Smooth muscle cell (in vitro differentiated cells): ENCODE measurements around the gene CTAG1A. TPM values are rescaled to one million over a fixed set of nuclear protein-coding genes. Genes with fewer than 3 reads are reported as not detected.

ENCODE experiments used
- DNase-seq: peaks from one replicate; lab custom pipeline; 2025; ENCODE audit not compliant: unreplicated experiment; lab: John Stamatoyannopoulos, UW
- H2AFZ ChIP-seq: fragments of 200-600 bp; sonication (generic); 2 replicates; pipeline ENCODE4 v1.6.0; 2016; ENCODE audit warnings: antibody characterized with exemption, low read depth, mild to moderate bottlenecking
- H3F3A ChIP-seq: fragments of 200-600 bp; sonication (generic); 2 replicates; pipeline ENCODE4 v1.6.0; 2017; ENCODE audit warnings: antibody characterized with exemption, low read depth
- H3K27ac ChIP-seq: fragments of 200-600 bp; sonication (generic); 2 replicates; pipeline ENCODE4 v1.5.1; 2016; ENCODE audit warnings: low read depth, mild to moderate bottlenecking
- H3K27me3 ChIP-seq: fragments of 200-600 bp; sonication (generic); 2 replicates; pipeline ENCODE4 v1.6.1; 2016; ENCODE audit warnings: low read depth, mild to moderate bottlenecking
- H3K36me3 ChIP-seq: fragments of 200-600 bp; sonication (generic); 2 replicates; pipeline ENCODE4 v1.5.1; 2016; ENCODE audit warnings: low read depth
- H3K4me1 ChIP-seq: fragments of 200-600 bp; sonication (generic); 2 replicates; pipeline ENCODE4 v1.5.1; 2016; ENCODE audit warnings: low read depth
- H3K4me2 ChIP-seq: fragments of 200-600 bp; sonication (generic); 2 replicates; pipeline ENCODE4 v1.6.0; 2016; ENCODE audit warnings: mild to moderate bottlenecking
- H3K4me3 ChIP-seq: fragments of 200-600 bp; sonication (generic); 2 replicates; pipeline ENCODE4 v1.5.1; 2016; ENCODE audit warnings: mild to moderate bottlenecking
- H3K79me2 ChIP-seq: fragments of 200-600 bp; sonication (generic); 2 replicates; pipeline ENCODE4 v1.6.0; 2016; ENCODE audit warnings: low read depth, mild to moderate bottlenecking
- H3K9ac ChIP-seq: fragments of 200-600 bp; sonication (generic); 2 replicates; pipeline ENCODE4 v1.6.0; 2016; ENCODE audit warnings: low read depth
- H3K9me3 ChIP-seq: fragments of 200-600 bp; sonication (generic); replicated peaks from 2 replicates; pipeline ENCODE4 v1.5.1; 2016; ENCODE audit warnings: low read depth
- H4K20me1 ChIP-seq: fragments of 200-600 bp; sonication (generic); 2 replicates; pipeline ENCODE4 v1.6.0; 2016; ENCODE audit warnings: low read depth
- CTCF ChIP-seq: fragments of 200-600 bp; sonication (generic); IDR thresholded peaks from 2 replicates; pipeline ENCODE4 v1.5.1; 2017; ENCODE audit warnings: borderline replicate concordance, mild to moderate bottlenecking, antibody characterized with exemption; ENCODE audit not compliant: insufficient read depth, poor library complexity, severe bottlenecking
- WGBS: methylation state at CpG from one replicate; pipeline ENCODE4 v1.1.7; 2016; ENCODE audit warnings: low lambda C conversion rate; 5-methylcytosine and 5-hydroxymethylcytosine counted together
- polyA plus RNA-seq: library from polyadenylated mRNA; unstranded; fragments of >200 nt; fragmentation: Nextera tagmentation; extraction: Ambion mirVana; gene quantifications from 2 replicates; pipeline ENCODE4 v1.2.1, GENCODE V29; 2016
- total RNA-seq: library from RNA; depleted of rRNA; stranded (reverse); fragments of >200 nt; gene quantifications from 2 replicates; pipeline ENCODE4 v1.2.3, GENCODE V29; 2014

Gene CTAG1A
- total and polyA plus RNA-seq, 2 experiments from 2014 or later: not detected

- H3K9ac ChIP-seq: no peak overlapping the region
- no peak overlapping the region for H2AFZ ChIP-seq
- no peak overlapping the region for H3K4me2 ChIP-seq
- H3K27ac ChIP-seq: no peak overlapping the region
- no peak for DNase-seq
- TF ChIP-seq CTCF: no peak
- H3K36me3 ChIP-seq: no peaks in the 10 kb centered on the region
- no peaks in the 10 kb centered on the region for H3K4me1 ChIP-seq
- H3K4me3 ChIP-seq: no peak overlapping the region
- H3K9me3 ChIP-seq: no peaks in the 10 kb centered on the region
- H3K79me2 ChIP-seq: no peaks in the 10 kb centered on the region
- 86% methylated on average over 5 of the region's 5 CpGs for WGBS
- H4K20me1 ChIP-seq: no peaks in the 10 kb centered on the region
- H3K27me3 ChIP-seq: no peaks in the 10 kb centered on the region
- H3F3A ChIP-seq: no peaks in the 10 kb centered on the region
Measured at GRCh38 chrX:154592505-154592904, 7.6 kb downstream of the CTAG1A start.

- Histone ChIP-seq H3K9me3 (no peaks in the 10 kb centered on the region), H2AFZ (no peak overlapping the region), H3F3A (no peaks in the 10 kb centered on the region), H3K4me2 (no peak overlapping the region), H3K36me3 (no peaks in the 10 kb centered on the region), H3K27ac (no peak overlapping the region), H3K4me1 (no peaks in the 10 kb centered on the region), H3K27me3 (no peaks in the 10 kb centered on the region), H3K9ac (no peak overlapping the region), H3K79me2 (no peaks in the 10 kb centered on the region), H4K20me1 (no peaks in the 10 kb centered on the region), H3K4me3 (no peak overlapping the region)
- no peak for DNase-seq
- no peak for TF ChIP-seq CTCF
- 75% methylated on average over 5 of the region's 5 CpGs for WGBS
Measured at GRCh38 chrX:154593201-154593600, 8.3 kb downstream of the CTAG1A start.

DNA sequence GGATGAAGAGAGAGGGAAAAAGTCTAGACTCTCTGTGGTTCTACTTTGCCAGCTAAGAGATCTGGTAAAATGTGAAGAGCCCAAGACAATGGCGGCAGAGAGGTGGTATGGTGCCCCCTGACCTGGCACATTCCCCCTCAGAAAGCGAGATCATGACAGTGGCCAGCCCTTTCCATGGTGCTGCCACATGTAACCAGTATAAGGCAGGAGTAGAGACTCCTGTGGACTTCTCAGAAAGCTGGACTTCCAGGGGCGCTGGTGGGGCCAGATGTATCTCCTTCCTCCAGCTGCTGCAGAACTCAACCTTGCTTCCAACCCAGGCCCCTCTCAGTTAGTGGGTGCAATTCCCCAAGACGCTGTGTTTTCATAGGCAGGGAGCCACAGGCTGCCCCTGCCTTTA is 9.6 kb downstream of the CTAG1A start:
- Histone ChIP-seq H3K4me2 (no peak overlapping the region), H3K9me3 (no peaks in the 10 kb centered on the region), H3F3A (no peaks in the 10 kb centered on the region), H2AFZ (no peak overlapping the region), H3K4me1 (no peaks in the 10 kb centered on the region), H4K20me1 (no peaks in the 10 kb centered on the region), H3K4me3 (no peak overlapping the region), H3K79me2 (no peaks in the 10 kb centered on the region), H3K27ac (no peak overlapping the region), H3K36me3 (no peaks in the 10 kb centered on the region), H3K27me3 (no peaks in the 10 kb centered on the region), H3K9ac (no peak overlapping the region)
- WGBS: 70% methylated on average over 4 of the region's 4 CpGs
- no peak for TF ChIP-seq CTCF
- DNase-seq: no peak

DNA sequence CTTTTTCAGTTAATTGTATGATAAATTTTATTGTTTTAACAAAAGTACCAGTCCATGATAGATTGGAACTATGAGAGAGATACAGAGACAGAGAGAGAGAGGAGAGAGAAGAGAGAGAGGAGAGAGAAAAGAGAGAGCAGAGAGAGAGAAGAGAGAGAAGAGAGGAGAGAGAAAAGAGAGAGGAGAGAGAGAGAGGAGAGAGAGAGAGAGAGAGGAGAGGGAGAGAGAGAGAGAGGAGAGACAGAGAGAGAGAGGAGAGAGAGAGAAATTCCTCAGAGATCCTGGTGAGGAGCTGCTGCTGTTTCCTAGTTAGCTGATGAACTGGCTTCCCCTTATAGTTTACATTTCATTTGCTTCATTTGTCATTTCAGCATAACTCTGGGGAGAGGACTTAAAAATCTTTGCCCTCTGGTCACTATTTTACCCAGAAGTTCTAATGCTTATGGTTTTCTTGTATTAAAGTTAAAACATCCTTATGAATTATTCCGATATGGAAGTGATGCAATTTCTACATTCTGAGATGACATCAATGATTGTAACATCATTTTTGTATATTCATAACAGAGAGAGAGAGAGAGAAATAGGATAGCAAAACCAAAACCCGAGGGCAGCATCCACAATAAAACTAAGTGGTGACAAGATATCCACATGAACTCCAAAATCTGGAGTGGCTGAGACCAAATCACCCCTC is 10.8 kb downstream of the CTAG1A start:
- H3K79me2 ChIP-seq: no peaks in the 10 kb centered on the region
- 71% methylated on average over 2 of the region's 2 CpGs for WGBS
- H3K27me3 ChIP-seq: no peaks in the 10 kb centered on the region
- H3K27ac ChIP-seq: no peak overlapping the region
- H3K4me3 ChIP-seq: no peak overlapping the region
- H2AFZ ChIP-seq: no peak overlapping the region
- H3K9ac ChIP-seq: no peak overlapping the region
- H4K20me1 ChIP-seq: no peaks in the 10 kb centered on the region
- no peak for DNase-seq
- no peaks in the 10 kb centered on the region for H3K9me3 ChIP-seq
- no peak for TF ChIP-seq CTCF
- no peaks in the 10 kb centered on the region for H3K36me3 ChIP-seq
- H3F3A ChIP-seq: no peaks in the 10 kb centered on the region
- H3K4me2 ChIP-seq: no peak overlapping the region
- H3K4me1 ChIP-seq: no peaks in the 10 kb centered on the region
